Effector CD4-positive, alpha-beta T cell (primary cell): ENCODE results near the gene CPED1.
"Not testable (repeated sequence)": the region's sequence is repeated elsewhere in the genome, so short reads cannot be mapped to it uniquely, and the experiment has no call there.

Experiments used
- DNase-seq: peaks from one replicate; pipeline ENCODE4 v3.0.0-alpha.2; 2020

Gene CPED1

DNA sequence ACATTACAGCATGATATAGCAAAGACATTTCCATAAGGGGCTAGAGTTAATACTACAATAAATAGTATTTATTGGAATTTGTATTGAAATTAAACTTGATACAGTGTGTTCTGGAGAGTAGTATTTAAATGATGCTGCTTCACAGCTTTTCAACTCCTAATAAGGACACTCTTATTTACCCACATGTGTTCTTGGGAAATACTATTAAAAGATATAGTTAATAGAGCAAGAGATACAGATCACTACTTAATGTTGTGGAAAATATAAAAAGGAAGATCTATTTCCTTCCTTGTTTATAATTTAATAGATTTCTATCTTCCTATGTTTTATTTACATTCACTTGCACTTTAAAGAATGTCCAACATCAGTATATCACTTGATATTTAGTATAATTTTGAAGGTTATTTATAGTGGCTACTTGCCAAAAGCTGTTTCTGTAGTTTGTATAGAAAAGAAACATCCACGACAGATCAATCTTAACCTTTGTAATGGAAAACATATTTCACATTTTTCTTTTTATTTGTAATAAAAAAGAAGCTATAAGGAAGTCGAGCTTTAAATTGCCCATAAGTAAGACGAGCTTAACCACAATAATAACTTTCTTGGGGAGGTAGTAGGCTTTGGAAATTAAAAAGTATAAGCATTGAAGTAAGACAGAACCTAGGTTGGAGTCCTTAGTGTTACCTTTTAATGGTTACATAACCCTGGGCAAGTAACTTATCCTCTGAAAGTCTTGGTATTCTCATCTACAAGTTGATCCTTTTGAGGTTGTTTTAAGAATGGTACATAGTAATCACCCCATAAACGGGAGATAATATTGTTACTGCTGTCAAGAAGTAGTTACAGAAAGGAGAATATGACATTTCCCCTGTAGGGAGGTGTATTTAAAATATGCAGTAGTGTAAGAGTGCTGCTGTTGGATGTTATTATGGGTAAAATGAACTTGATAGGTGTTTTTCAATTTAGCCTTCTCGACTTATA, 32.8 kb downstream of the CPED1 start:
- no peak for DNase-seq

GRCh38 chr7:121023194-121023593, 34.7 kb downstream of the CPED1 start:
- no peak for DNase-seq

DNA sequence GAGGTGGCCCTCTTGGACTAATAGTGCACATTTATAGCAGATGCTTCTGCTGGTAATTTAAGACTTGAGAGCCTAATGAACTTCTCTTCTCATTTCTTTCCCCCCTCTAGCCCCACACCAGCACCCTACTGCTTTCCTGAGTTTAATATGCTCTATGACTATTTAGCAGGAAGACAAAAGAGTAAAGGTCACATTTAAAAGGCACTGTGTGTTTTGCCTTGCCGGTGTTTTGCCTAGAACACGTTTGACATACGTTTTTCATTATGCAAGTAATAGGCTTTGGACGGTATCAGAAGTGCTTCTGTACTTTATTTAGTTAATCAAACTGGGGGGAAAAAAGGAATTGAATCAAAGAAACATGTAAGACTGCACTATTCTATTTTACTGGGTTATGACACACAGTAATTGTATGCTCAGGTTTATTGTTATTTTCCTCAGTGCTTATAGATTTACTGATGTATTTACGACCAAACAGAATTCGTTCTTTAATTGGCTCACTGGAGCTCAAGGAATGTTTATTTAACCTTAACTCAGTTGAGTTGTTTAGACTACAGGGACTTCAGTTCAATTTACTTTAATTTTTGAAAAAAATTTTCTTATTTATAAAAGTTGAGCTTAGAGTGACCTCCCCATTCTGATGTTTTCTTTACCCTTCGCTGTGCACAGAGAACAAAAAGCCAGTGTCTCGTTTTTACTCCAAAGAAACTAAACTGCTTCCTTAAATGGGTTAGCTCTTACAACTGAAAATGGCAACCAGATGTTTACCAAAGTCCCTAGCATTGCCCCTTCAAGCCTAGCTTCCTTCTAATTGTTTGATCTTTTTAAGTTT, 35.4 kb downstream of the CPED1 start:
- DNase-seq = no peak

GRCh38 chr7:121024611-121025010, 36.1 kb downstream of the CPED1 start:
- DNase-seq = no peak

GRCh38 chr7:121026159-121026558, 37.6 kb downstream of the CPED1 start:
- DNase-seq = no peak

DNA sequence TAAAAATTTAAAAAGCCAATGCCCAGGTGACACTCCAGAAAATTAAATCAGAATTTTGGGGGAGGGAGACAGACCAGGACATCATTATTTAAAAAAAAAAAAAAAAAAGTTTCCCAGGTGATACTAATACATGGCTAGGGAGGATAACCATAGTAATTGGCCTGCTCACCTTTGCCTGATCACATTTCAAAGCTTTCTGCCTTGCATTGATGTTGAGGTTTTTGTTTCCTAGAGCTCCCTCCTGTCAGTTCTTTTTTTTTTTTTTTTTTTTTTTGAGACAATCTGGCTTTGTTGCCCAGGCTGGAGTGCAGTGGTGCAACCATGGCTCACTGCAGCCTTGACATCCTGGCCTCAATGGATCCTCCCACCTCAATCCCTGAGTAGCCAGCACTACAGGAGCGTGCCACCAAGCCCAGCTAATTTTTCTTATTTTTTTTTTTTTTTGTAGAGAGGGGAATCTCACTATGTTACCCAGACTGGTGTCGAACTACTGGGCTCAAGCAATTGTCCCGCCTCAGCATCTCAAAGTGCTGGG, 38.1 kb downstream of the CPED1 start:
- DNase-seq = no peak

GRCh38 chr7:121027761-121028669, 39.5 kb downstream of the CPED1 start:
- no peak for DNase-seq

DNA sequence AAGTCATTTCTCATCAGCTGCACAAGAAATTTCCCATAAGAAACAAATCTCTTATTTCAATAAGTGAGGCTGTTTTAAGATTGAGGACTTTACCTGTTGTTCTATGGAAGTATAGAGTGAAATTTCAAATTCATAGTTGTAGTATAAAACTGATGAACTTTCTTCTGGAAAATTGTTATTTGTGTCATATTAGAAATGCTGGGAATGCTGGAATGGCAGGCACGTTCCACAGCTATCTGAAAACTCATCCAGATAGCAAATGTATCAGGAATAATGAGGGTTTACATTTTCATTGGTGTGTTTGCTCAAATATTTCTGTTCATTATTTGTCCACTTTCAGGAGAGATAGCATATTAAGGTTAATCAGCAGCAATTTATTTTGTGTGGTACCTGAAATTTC, 40.8 kb downstream of the CPED1 start:
- no peak for DNase-seq

DNA sequence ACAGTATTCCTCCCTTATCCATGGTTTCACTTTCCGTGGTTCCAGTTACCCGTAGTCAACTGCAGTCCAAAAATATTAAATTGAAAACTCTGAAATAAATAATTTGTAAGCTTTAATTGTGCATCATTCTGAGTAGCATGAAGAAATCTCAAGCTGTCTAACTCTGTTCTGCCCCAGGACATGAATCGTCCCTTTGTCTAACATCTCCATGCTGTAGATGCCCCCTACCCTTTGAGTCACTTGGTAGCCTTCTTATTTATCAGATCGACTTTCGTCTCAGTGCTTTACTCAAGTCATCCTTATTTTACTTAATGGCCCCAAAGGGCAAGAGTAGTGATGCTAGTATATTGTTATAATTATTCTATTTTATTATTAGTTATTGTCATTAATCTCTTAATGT, 41.8 kb downstream of the CPED1 start:
- no peak for DNase-seq

DNA sequence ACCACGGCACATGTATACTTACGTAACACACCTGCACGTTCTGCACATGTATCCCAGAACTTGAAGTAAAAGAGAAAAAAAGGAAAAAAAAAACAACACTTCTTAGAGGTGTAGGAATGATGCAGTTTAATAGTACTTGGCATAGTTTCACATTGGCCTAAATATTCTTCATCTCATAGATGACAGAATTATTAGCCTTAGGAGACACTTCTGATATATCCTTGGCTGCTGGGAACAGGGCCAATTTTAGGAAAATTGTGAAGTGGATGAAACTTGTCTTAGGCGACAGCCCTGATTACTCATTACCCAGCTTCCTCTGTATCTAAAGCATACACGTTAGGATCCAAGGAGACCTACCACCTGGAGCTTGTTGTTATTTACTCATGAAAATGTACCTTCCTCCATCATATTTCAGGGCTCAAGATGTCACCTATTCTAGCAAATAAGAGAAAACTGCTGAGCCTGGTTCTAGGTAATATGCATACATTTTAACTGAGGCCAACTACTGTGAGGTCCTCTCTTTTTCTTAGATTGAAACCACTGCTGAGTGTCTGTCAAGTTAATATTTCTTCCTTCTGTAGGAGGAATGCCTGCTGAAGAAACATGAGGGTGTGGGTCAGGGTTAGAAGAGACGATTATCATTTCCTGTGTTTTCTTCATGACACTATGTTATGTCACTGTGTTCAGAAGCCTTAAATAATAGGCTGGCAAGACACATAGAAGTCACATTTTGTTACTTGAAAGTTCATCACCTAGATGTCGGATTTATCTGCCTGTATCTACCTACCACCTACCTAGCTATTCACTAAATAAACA, 44.3 kb downstream of the CPED1 start:
- no peak for DNase-seq

GRCh38 chr7:121034929-121035328, 46.4 kb downstream of the CPED1 start:
- DNase-seq = no peak

- DNase-seq = not testable (repeated sequence)
These were observed 48.3 kb downstream of the CPED1 start for GRCh38 chr7:121036776-121037175.

GRCh38 chr7:121037329-121037728, 48.8 kb downstream of the CPED1 start:
- not testable (repeated sequence) for DNase-seq

DNA sequence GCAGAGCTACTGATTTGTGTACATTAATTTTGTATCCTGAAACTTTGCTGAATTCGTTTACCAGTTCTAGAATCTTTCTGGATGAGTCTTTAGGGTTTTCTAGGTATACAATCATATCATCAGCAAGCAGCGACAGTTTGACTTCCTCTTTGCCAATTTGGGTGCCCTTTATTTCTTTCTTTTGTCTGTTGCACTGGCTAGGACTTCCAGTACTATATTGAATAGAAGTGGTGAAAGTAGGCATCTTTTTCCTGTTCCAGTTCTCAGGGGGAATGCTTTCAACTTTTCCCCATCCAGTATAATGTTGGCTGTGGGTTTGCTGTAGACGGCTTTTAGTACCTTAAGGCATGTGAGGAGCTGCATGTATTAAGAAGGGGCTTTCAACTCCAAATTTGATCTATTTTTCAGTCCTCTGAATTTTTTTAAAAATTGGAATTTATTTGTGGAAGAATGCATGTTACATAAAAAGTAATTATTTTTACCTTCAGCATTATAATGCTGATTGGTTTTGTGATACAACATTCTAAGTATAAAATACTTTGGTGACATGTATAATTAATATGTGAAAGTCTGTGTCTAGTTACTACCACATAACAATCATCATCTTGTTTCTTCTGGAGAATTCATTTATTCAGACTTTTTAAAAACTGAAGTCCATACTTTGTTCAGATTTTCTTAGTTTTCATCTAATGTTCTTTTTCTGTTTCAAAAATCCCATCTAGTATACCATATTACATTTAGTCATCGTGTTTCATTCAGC, 49.6 kb downstream of the CPED1 start:
- DNase-seq = no peak

- DNase-seq = no peak
These were observed 50.4 kb downstream of the CPED1 start for GRCh38 chr7:121038717-121039509.

GRCh38 chr7:121039510-121039822, 51.0 kb downstream of the CPED1 start:
- DNase-seq = no peak

- DNase-seq = no peak
These were observed 51.5 kb downstream of the CPED1 start for GRCh38 chr7:121039994-121040393.

GRCh38 chr7:121041516-121042148, 53.1 kb downstream of the CPED1 start:
- no peak for DNase-seq

GRCh38 chr7:121042195-121042594, 53.7 kb downstream of the CPED1 start:
- no peak for DNase-seq
